HAP-1 (cell line): Measurements from ENCODE around the gene CCL1.

Source experiments
- DNase-seq, 2 experiments: peaks; one replicate each; pipeline ENCODE4 v3.0.0-alpha.2; 2016 to 2020; ENCODE audit warnings: low spot score in 2 of 2
- H3K27me3 ChIP-seq: fragments of 250-450 bp; sonication (Bioruptor Pico); 2 replicates; pipeline ENCODE4 v1.5.1; 2020; ENCODE audit warnings: low read depth, mild to moderate bottlenecking, moderate library complexity
- H3K36me3 ChIP-seq: fragments of 250-450 bp; sonication (Bioruptor Pico); replicated peaks from 2 replicates; pipeline ENCODE4 v1.5.1; 2020; ENCODE audit warnings: mild to moderate bottlenecking
- H3K4me1 ChIP-seq: fragments of 250-450 bp; sonication (Bioruptor Pico); 2 replicates; pipeline ENCODE4 v1.5.1; 2020; ENCODE audit warnings: mild to moderate bottlenecking
- H3K4me3 ChIP-seq: fragments of 250-450 bp; sonication (Bioruptor Pico); 2 replicates; pipeline ENCODE4 v1.5.1; 2020; ENCODE audit warnings: mild to moderate bottlenecking, moderate library complexity
- H3K9me3 ChIP-seq: fragments of 250-450 bp; sonication (Bioruptor Pico); 2 replicates; pipeline ENCODE4 v1.5.1; 2020; ENCODE audit warnings: mild to moderate bottlenecking, moderate library complexity
- in situ Hi-C: fragments of 300-500 bp; cut with MboI; formaldehyde crosslinking; loops from 3 replicates; pipeline ENCODE4 v1.14.3; 2020; ENCODE audit warnings: low sequenced_read_pairs, inconsistent platforms, mixed read lengths

CCL1 gene

GRCh38 chr17:34375426-34375997, 12.5 kb upstream of the CCL1 start:
- Histone ChIP-seq H3K9me3 (no peaks in the 10 kb centered on the region), H3K36me3 (no peaks in the 10 kb centered on the region), H3K4me3 (no peak overlapping the region), H3K27me3 (peaks cover 5% of the 10 kb centered on the region; the same call in 1 of the 2 replicates), H3K4me1 (no peaks in the 10 kb centered on the region)
- in situ Hi-C loops = no loop called here
- DNase-seq = no peak

GRCh38 chr17:34374457-34374856, 11.4 kb upstream of the CCL1 start:
- Histone ChIP-seq H3K9me3 (no peaks in the 10 kb centered on the region), H3K36me3 (no peaks in the 10 kb centered on the region)
- in situ Hi-C loops = loop anchor here (25.0 kb wide), 1 partner anchor 587 kb away; no protein-coding TSS in a partner anchor

GRCh38 chr17:34371405-34372100, 8.5 kb upstream of the CCL1 start:
- Histone ChIP-seq H3K4me1 (no peaks in the 10 kb centered on the region), H3K27me3 (no peaks in the 10 kb centered on the region), H3K9me3 (no peaks in the 10 kb centered on the region), H3K4me3 (no peak overlapping the region), H3K36me3 (no peaks in the 10 kb centered on the region)
- no peak for DNase-seq
- in situ Hi-C loops = loop anchor here (25.0 kb wide), 1 partner anchor 584 kb away; no protein-coding TSS in a partner anchor

More at GRCh38 chr17:34374457-34374856, 11.4 kb upstream of the CCL1 start:
- DNase-seq = no peak
- no peaks in the 10 kb centered on the region for H3K4me1 ChIP-seq
- no peak overlapping the region for H3K4me3 ChIP-seq
- peaks cover 5% of the 10 kb centered on the region; the same call in 1 of the 2 replicates for H3K27me3 ChIP-seq

GRCh38 chr17:34370997-34371395, 8.0 kb upstream of the CCL1 start:
- no peak for DNase-seq
- H3K4me3 ChIP-seq = no peak overlapping the region
- no peaks in the 10 kb centered on the region for H3K4me1 ChIP-seq
- H3K36me3 ChIP-seq = no peaks in the 10 kb centered on the region
- no peaks in the 10 kb centered on the region for H3K9me3 ChIP-seq
- H3K27me3 ChIP-seq = no peaks in the 10 kb centered on the region
- in situ Hi-C loops = loop anchor here (25.0 kb wide), 1 partner anchor 584 kb away; no protein-coding TSS in a partner anchor

- Histone ChIP-seq H3K4me3 (no peak overlapping the region), H3K27me3 (no peaks in the 10 kb centered on the region), H3K9me3 (no peaks in the 10 kb centered on the region), H3K4me1 (no peaks in the 10 kb centered on the region), H3K36me3 (no peaks in the 10 kb centered on the region)
- DNase-seq = no peak
- in situ Hi-C loops = loop anchor here (25.0 kb wide), 1 partner anchor 583 kb away; no protein-coding TSS in a partner anchor
These were observed 7.5 kb upstream of the CCL1 start for GRCh38 chr17:34370376-34370996.

GRCh38 chr17:34369571-34369970, 6.5 kb upstream of the CCL1 start:
- no peak for DNase-seq
- Histone ChIP-seq H3K27me3 (no peaks in the 10 kb centered on the region), H3K4me3 (no peak overlapping the region), H3K9me3 (no peaks in the 10 kb centered on the region), H3K4me1 (no peaks in the 10 kb centered on the region), H3K36me3 (no peaks in the 10 kb centered on the region)
- in situ Hi-C loops = loop anchor here (25.0 kb wide), 1 partner anchor 582 kb away; no protein-coding TSS in a partner anchor

- no peak overlapping the region for H3K4me3 ChIP-seq
- H3K36me3 ChIP-seq = no peaks in the 10 kb centered on the region
- in situ Hi-C loops = loop anchor here (25.0 kb wide), 1 partner anchor 582 kb away; no protein-coding TSS in a partner anchor
- H3K9me3 ChIP-seq = no peaks in the 10 kb centered on the region
- no peak for DNase-seq
- no peaks in the 10 kb centered on the region for H3K4me1 ChIP-seq
- no peaks in the 10 kb centered on the region for H3K27me3 ChIP-seq
These were observed 6.0 kb upstream of the CCL1 start for GRCh38 chr17:34368946-34369500.

- Histone ChIP-seq H3K27me3 (no peaks in the 10 kb centered on the region), H3K4me3 (no peak overlapping the region), H3K4me1 (no peaks in the 10 kb centered on the region), H3K36me3 (no peaks in the 10 kb centered on the region), H3K9me3 (no peaks in the 10 kb centered on the region)
- no peak for DNase-seq
- in situ Hi-C loops = loop anchor here (25.0 kb wide), 1 partner anchor 581 kb away; no protein-coding TSS in a partner anchor
These were observed 5.3 kb upstream of the CCL1 start for GRCh38 chr17:34368196-34368945.

- DNase-seq = no peak
- Histone ChIP-seq H3K9me3 (no peaks in the 10 kb centered on the region), H3K36me3 (no peaks in the 10 kb centered on the region), H3K4me1 (no peaks in the 10 kb centered on the region), H3K27me3 (no peaks in the 10 kb centered on the region), H3K4me3 (no peak overlapping the region)
- in situ Hi-C loops = loop anchor here (25.0 kb wide), 1 partner anchor 580 kb away; no protein-coding TSS in a partner anchor
These were observed 4.6 kb upstream of the CCL1 start for GRCh38 chr17:34367486-34368195.

GRCh38 chr17:34366529-34367107, 3.6 kb upstream of the CCL1 start:
- in situ Hi-C loops = loop anchor here (25.0 kb wide), 1 partner anchor 579 kb away; no protein-coding TSS in a partner anchor
- DNase-seq = no peak
- H3K4me1 ChIP-seq = no peaks in the 10 kb centered on the region

GRCh38 chr17:34366010-34366409, 3.0 kb upstream of the CCL1 start:
- Histone ChIP-seq H3K4me3 (no peak overlapping the region), H3K27me3 (no peaks in the 10 kb centered on the region), H3K36me3 (no peaks in the 10 kb centered on the region), H3K9me3 (no peaks in the 10 kb centered on the region), H3K4me1 (no peaks in the 10 kb centered on the region)
- DNase-seq = no peak
- in situ Hi-C loops = loop anchor here (25.0 kb wide), 1 partner anchor 579 kb away; no protein-coding TSS in a partner anchor

More at GRCh38 chr17:34366529-34367107, 3.6 kb upstream of the CCL1 start:
- Histone ChIP-seq H3K36me3 (no peaks in the 10 kb centered on the region), H3K4me3 (no peak overlapping the region), H3K9me3 (no peaks in the 10 kb centered on the region), H3K27me3 (no peaks in the 10 kb centered on the region)

GRCh38 chr17:34365340-34365739, 2.3 kb upstream of the CCL1 start:
- Histone ChIP-seq H3K36me3 (no peaks in the 10 kb centered on the region), H3K27me3 (no peaks in the 10 kb centered on the region), H3K9me3 (no peaks in the 10 kb centered on the region), H3K4me3 (no peak overlapping the region), H3K4me1 (no peaks in the 10 kb centered on the region)
- in situ Hi-C loops = loop anchor here (25.0 kb wide), 1 partner anchor 578 kb away; no protein-coding TSS in a partner anchor
- no peak for DNase-seq
